ENCODE data around the gene PDIA2.

Gene PDIA2

GRCh38 chr16:259226-259625 lies 23.7 kb upstream of the PDIA2 start:
- no peak for TF ChIP-seq CTCF (IDR thresholded peaks at IDR 0.05)
- TF ChIP-seq ZFX (IDR thresholded peaks at IDR 0.05; ENCODE audit: borderline replicate concordance), result no peak
- H3K27ac ChIP-seq, result no peak overlapping the region

GRCh38 chr16:259814-260253 lies 23.1 kb upstream of the PDIA2 start:
- TF ChIP-seq CTCF (IDR thresholded peaks at IDR 0.05) (no peak), ZFX (IDR thresholded peaks at IDR 0.05; ENCODE audit: borderline replicate concordance) (no peak)
- no peak overlapping the region for H3K27ac ChIP-seq

- H3K27ac ChIP-seq, result no peak overlapping the region
- TF ChIP-seq CTCF (IDR thresholded peaks at IDR 0.05) (no peak), ZFX (IDR thresholded peaks at IDR 0.05; ENCODE audit: borderline replicate concordance) (no peak)
Measured at GRCh38 chr16:260326-260725, 22.6 kb upstream of the PDIA2 start.

- H3K27ac ChIP-seq, result no peak overlapping the region
- TF ChIP-seq CTCF (IDR thresholded peaks at IDR 0.05) (no peak), ZFX (IDR thresholded peaks at IDR 0.05; ENCODE audit: borderline replicate concordance) (no peak)
Measured at GRCh38 chr16:261031-261691, 21.8 kb upstream of the PDIA2 start.

- no peak overlapping the region for H3K27ac ChIP-seq
- TF ChIP-seq ZFX (IDR thresholded peaks at IDR 0.05; ENCODE audit: borderline replicate concordance), result no peak
- TF ChIP-seq CTCF (IDR thresholded peaks at IDR 0.05), result no peak
Measured at GRCh38 chr16:262121-262745, 20.7 kb upstream of the PDIA2 start.

- no peak overlapping the region for H3K27ac ChIP-seq
- TF ChIP-seq ZFX (IDR thresholded peaks at IDR 0.05; ENCODE audit: borderline replicate concordance), result no peak
- no peak for TF ChIP-seq CTCF (IDR thresholded peaks at IDR 0.05)
Measured at GRCh38 chr16:263182-263774, 19.7 kb upstream of the PDIA2 start.

GRCh38 chr16:263944-264343 lies 19.0 kb upstream of the PDIA2 start:
- TF ChIP-seq ZFX (IDR thresholded peaks at IDR 0.05; ENCODE audit: borderline replicate concordance) (no peak), CTCF (IDR thresholded peaks at IDR 0.05) (no peak)

More at GRCh38 chr16:263944-264343, 19.0 kb upstream of the PDIA2 start:
- H3K27ac ChIP-seq, result no peak overlapping the region

Measured in 22Rv1 (cell line).